LNCaP clone FGC (cell line): ENCODE data around the gene ZFR2.

Experiments
- DNase-seq: peaks from one replicate; pipeline ENCODE4 v3.0.0-alpha.2; 2011; ENCODE audit warnings: low read depth
- H3K4me3 ChIP-seq: 2 replicates; pipeline ENCODE4 v1.5.1; 2011; ENCODE audit warnings: mild to moderate bottlenecking, low read depth, low read length, control low read depth
- TF ChIP-seq, protein P1 (sequence below): IDR thresholded peaks from 2 replicates; pipeline ENCODE4 v1.5.1; 2012; ENCODE audit warnings: mild to moderate bottlenecking; ENCODE audit not compliant: control insufficient read depth, insufficient read depth; ENCODE audit errors: extremely low read depth

ZFR2 gene

DNA sequence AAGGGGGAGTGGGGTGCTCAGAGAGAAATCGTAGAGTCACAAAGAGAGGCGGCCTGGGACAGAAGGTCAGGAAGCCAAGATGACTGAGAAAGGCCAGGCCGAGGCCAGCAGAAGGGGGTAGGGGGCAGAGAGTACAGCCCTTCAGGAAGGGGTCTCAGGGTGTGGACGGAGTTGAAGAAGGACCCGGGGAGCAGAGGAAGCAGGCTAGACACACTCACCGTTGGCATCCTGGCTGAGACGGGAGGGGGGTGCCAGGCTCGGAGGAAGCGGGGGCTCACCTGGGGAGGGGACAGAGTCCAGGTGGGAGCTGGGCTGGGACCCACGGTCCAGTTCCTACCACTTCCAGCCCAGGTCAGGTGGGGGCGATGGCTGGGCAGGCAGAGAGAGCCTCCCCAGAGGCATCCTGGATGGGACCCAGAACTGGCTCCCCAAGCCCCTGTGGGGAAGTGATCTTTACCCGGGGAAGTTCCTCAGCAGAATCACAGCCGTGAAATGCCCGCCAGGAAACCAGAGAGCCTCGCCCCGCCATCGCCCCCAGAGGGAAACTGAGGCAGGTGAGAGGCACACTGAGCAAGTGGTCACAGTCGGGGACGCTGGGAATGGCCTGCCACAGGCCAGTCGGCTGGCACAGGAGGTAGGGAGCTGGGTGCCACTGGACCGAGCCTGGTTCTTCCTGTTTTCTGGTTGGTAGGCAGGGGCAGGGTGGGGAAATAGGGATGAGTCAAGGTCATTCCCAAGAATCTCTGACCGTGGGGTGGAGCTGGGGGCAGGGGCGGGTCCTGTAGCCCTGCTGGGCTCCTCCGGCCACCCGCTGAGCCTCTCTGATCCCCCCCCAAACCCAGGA lies 84.0 kb downstream of the ZFR2 start:
- H3K4me3 ChIP-seq = no peak overlapping the region
- TF ChIP-seq, protein P1, sequence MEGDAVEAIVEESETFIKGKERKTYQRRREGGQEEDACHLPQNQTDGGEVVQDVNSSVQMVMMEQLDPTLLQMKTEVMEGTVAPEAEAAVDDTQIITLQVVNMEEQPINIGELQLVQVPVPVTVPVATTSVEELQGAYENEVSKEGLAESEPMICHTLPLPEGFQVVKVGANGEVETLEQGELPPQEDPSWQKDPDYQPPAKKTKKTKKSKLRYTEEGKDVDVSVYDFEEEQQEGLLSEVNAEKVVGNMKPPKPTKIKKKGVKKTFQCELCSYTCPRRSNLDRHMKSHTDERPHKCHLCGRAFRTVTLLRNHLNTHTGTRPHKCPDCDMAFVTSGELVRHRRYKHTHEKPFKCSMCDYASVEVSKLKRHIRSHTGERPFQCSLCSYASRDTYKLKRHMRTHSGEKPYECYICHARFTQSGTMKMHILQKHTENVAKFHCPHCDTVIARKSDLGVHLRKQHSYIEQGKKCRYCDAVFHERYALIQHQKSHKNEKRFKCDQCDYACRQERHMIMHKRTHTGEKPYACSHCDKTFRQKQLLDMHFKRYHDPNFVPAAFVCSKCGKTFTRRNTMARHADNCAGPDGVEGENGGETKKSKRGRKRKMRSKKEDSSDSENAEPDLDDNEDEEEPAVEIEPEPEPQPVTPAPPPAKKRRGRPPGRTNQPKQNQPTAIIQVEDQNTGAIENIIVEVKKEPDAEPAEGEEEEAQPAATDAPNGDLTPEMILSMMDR = no peak
- no peak for DNase-seq

- TF ChIP-seq, protein P1 = peak; percentile 24; the same call in 1 of the 2 replicates
- no peak for DNase-seq
- H3K4me3 ChIP-seq = no peak overlapping the region
Observed at GRCh38 chr19:3783660-3784584, 84.9 kb downstream of the ZFR2 start.

DNA sequence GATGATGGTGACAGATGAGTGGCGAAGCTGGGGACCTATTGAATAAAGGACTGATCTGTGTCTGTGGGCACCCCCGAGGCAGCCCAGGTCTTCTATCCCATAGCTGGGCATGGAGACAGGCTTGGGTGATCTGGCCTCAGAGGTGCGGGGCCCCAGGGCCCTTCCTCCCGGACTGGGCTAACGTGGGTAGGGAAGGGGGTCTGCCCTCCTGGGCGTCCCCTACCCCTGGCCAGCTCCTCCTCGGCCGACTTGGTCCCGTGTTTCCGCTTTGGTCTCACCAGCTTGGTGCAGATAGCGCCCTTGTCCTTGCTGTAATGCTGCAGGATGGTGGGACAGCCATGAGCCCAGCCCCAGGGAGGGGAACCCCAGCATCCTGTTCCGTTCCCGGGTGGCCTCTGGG lies 85.9 kb downstream of the ZFR2 start:
- no peak overlapping the region for H3K4me3 ChIP-seq
- DNase-seq = no peak
- TF ChIP-seq, protein P1 = no peak

- TF ChIP-seq, protein P1 = no peak
- DNase-seq = no peak
- no peak overlapping the region for H3K4me3 ChIP-seq
Observed at GRCh38 chr19:3782330-3782729, 86.5 kb downstream of the ZFR2 start.

- TF ChIP-seq, protein P1 = no peak
Observed at GRCh38 chr19:3781603-3782002, 87.2 kb downstream of the ZFR2 start.

DNA sequence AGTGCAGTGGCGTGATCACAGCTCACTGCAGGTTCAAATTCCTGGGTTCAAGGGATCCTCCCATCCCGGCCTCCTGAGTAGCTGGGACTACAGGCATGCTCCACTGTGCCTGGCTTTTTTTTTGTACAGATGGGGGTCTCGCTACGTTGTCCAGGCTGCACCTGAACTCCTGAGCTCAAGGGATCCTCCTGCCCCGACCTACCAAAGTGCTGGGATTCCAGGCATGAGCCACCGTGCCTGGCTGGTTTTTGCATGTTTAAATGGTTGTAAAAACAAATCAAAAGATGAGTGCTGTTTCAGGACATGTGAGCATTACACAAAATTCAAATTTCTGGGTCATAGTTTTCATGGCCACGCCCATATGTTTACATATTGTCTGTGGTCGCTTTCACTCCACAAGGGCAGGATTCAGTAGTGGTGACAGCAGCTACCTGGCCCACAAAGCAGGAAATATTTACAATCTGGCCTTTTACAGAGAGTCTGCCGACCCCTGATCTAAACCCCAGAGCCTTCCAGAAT lies 88.0 kb downstream of the ZFR2 start:
- H3K4me3 ChIP-seq = no peak overlapping the region
- TF ChIP-seq, protein P1 = no peak
- no peak for DNase-seq

More at GRCh38 chr19:3781603-3782002, 87.2 kb downstream of the ZFR2 start:
- no peak for DNase-seq
- no peak overlapping the region for H3K4me3 ChIP-seq
